Measurements from ENCODE around the gene MLLT10. TPM values are rescaled to one million over a fixed set of nuclear protein-coding genes. Genes with fewer than 3 reads are reported as not detected.

MLLT10 gene
- total RNA-seq, 4 donors from 2014 or later = 33.4 to 58.1 (median 43.6) TPM

GRCh38 chr10:21677551-21677950, 143.5 kb downstream of the MLLT10 start:
- ATAC-seq (ENCODE audit: low FRiP score) (no peak), DNase-seq (ENCODE audit: low spot score) (no peak)
- no peak for TF ChIP-seq CTCF (IDR thresholded peaks at IDR 0.05)

GRCh38 chr10:21681156-21681555, 147.1 kb downstream of the MLLT10 start:
- TF ChIP-seq CTCF (IDR thresholded peaks at IDR 0.05) = no peak
- ATAC-seq (ENCODE audit: low FRiP score) (no peak), DNase-seq (ENCODE audit: low spot score) (no peak)

- DNase-seq (ENCODE audit: low spot score) (no peak), ATAC-seq (ENCODE audit: low FRiP score) (no peak)
- no peak for TF ChIP-seq CTCF (IDR thresholded peaks at IDR 0.05)
Observed at GRCh38 chr10:21687266-21688008, 153.4 kb downstream of the MLLT10 start.

GRCh38 chr10:21688009-21688332, 153.9 kb downstream of the MLLT10 start:
- ATAC-seq (ENCODE audit: low FRiP score) (no peak), DNase-seq (ENCODE audit: low spot score) (no peak)
- TF ChIP-seq CTCF (IDR thresholded peaks at IDR 0.05) = no peak

GRCh38 chr10:21688870-21689269, 154.8 kb downstream of the MLLT10 start:
- TF ChIP-seq CTCF (IDR thresholded peaks at IDR 0.05) = no peak
- DNase-seq (ENCODE audit: low spot score) = no peak
- no peak for ATAC-seq (ENCODE audit: low FRiP score)

GRCh38 chr10:21689881-21690280, 155.8 kb downstream of the MLLT10 start:
- DNase-seq (ENCODE audit: low spot score) (no peak), ATAC-seq (ENCODE audit: low FRiP score) (no peak)
- no peak for TF ChIP-seq CTCF (IDR thresholded peaks at IDR 0.05)

- no peak for ATAC-seq (ENCODE audit: low FRiP score)
- TF ChIP-seq CTCF (IDR thresholded peaks at IDR 0.05) = no peak
- DNase-seq (ENCODE audit: low spot score) = no peak
Observed at GRCh38 chr10:21692916-21693315, 158.9 kb downstream of the MLLT10 start.

All from omental fat pad (tissue), 4 donors.